NT2/D1 (cell line): Measurements from ENCODE around the gene BANP.

Source experiments
- DNase-seq: peaks from one replicate; pipeline ENCODE4 v3.0.0-alpha.2; 2011; ENCODE audit warnings: low read depth, low spot score
- H3K27me3 ChIP-seq: 2 replicates; pipeline ENCODE4 v1.6.0; 2011; ENCODE audit warnings: mild to moderate bottlenecking; ENCODE audit not compliant: insufficient read length, insufficient read depth
- H3K36me3 ChIP-seq: 2 replicates; pipeline ENCODE4 v1.6.1; 2011; ENCODE audit warnings: mild to moderate bottlenecking, low read length, mixed read lengths; ENCODE audit not compliant: insufficient read depth, insufficient read length
- H3K4me1 ChIP-seq: 2 replicates; pipeline ENCODE4 v1.5.1; 2011; ENCODE audit not compliant: insufficient read depth, insufficient read length
- H3K4me3 ChIP-seq: 2 replicates; pipeline ENCODE4 v1.5.1; 2011; ENCODE audit warnings: low read depth; ENCODE audit not compliant: insufficient read length
- H3K9ac ChIP-seq: 2 replicates; pipeline ENCODE4 v1.6.0; 2011; ENCODE audit warnings: low read depth; ENCODE audit not compliant: insufficient read length
- H3K9me3 ChIP-seq: 2 replicates; pipeline ENCODE4 v1.5.1; 2011; ENCODE audit warnings: mild to moderate bottlenecking, low read length; ENCODE audit not compliant: insufficient read depth
- SUZ12 ChIP-seq: IDR thresholded peaks from 2 replicates; pipeline ENCODE4 v1.6.1; 2011; ENCODE audit not compliant: insufficient read length, insufficient read depth; ENCODE audit errors: extremely low read depth
- YY1 ChIP-seq: IDR thresholded peaks from 2 replicates; pipeline ENCODE4 v1.6.1; 2011; ENCODE audit not compliant: insufficient read length, insufficient read depth
- ZNF274 ChIP-seq: IDR thresholded peaks from 2 replicates; pipeline ENCODE4 v1.6.1; 2011; ENCODE audit warnings: mild to moderate bottlenecking, low read depth, low read length

Gene BANP

GRCh38 chr16:88077328-88078108 is 126.3 kb downstream of the BANP start:
- peaks cover 4% of the 10 kb centered on the region for H3K4me1 ChIP-seq
- DNase-seq: no peak
- no peak overlapping the region for H3K9ac ChIP-seq
- no peak overlapping the region for H3K4me3 ChIP-seq
- 0 out of 2 replicates have a peak, but pooled peaks cover 5% of the 10 kb centered on the region for H3K9me3 ChIP-seq
- H3K27me3 ChIP-seq: no peaks in the 10 kb centered on the region
- TF ChIP-seq ZNF274 (no peak), SUZ12 (no peak), YY1 (no peak)
- H3K36me3 ChIP-seq: peaks cover 64% of the 10 kb centered on the region

- H3K9ac ChIP-seq: no peak overlapping the region
- H3K27me3 ChIP-seq: no peaks in the 10 kb centered on the region
Observed at GRCh38 chr16:88078111-88078775, 127.0 kb downstream of the BANP start.

GRCh38 chr16:88083582-88083981 is 132.3 kb downstream of the BANP start:
- no peak overlapping the region for H3K4me3 ChIP-seq
- peaks cover 21% of the 10 kb centered on the region for H3K36me3 ChIP-seq
- no peak overlapping the region for H3K9ac ChIP-seq
- no peak for TF ChIP-seq ZNF274
- no peak for TF ChIP-seq SUZ12
- TF ChIP-seq YY1: no peak
- H3K27me3 ChIP-seq: no peaks in the 10 kb centered on the region
- peaks cover 13% of the 10 kb centered on the region for H3K4me1 ChIP-seq
- 0 out of 2 replicates have a peak, but pooled peaks cover 5% of the 10 kb centered on the region for H3K9me3 ChIP-seq
- no peak for DNase-seq

More at GRCh38 chr16:88078111-88078775, 127.0 kb downstream of the BANP start:
- no peak for TF ChIP-seq SUZ12
- TF ChIP-seq ZNF274: no peak
- TF ChIP-seq YY1: no peak
- Histone ChIP-seq H3K9me3 (0 out of 2 replicates have a peak, but pooled peaks cover 5% of the 10 kb centered on the region), H3K4me1 (peaks cover 6% of the 10 kb centered on the region), H3K4me3 (no peak overlapping the region), H3K36me3 (peaks cover 60% of the 10 kb centered on the region)
- DNase-seq: no peak

- no peak for DNase-seq
- TF ChIP-seq SUZ12 (no peak), YY1 (no peak), ZNF274 (no peak)
Observed at GRCh38 chr16:88084881-88085280, 133.6 kb downstream of the BANP start.

DNA sequence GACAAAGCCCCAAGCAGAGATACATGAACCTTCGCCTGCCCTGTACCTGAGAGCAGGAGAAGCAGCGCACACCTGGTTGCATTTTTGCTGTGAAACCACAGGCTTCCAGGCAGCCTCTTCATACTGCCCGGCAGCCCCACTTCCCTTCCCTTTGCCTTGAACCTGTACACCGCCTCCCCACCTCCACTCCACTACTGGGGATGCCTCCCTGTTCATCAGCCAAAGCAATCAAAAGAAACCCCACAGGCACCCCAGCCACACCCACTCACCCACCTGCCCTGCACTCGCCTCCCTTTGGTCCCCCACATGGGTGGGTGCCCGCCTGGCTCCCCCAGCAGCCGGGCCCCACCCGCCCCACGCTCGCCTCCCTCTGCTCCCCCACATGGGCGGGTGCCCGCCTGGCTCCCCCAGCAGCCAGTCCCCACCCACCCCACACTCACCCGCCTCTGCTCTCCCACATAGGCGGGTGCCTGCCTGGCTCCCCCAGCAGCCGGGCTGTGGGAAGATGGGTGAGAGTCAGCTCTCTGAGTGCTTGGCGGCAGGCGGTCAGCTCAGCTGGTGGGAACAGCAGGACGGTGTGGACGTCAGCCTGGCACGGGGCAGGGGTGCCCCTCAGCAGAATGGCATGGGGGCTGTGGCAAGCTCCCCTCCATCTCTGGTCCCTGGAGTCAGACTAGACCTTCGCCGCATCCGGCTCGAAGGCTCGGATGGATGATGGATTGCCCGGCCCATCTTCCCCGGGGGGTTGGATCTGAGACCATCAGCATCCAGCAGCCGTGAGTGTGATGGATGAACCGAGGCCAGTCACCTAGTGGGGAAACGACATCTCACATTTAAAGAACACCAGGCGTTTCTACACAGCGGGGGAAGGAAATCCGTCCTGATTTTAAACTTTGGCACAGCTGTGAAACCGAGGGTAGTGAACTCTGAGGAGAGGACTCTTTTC is 135.6 kb downstream of the BANP start:
- peaks cover 7% of the 10 kb centered on the region for H3K36me3 ChIP-seq
- no peak overlapping the region for H3K4me3 ChIP-seq
- no peak overlapping the region for H3K9ac ChIP-seq
- no peaks in the 10 kb centered on the region for H3K9me3 ChIP-seq
- TF ChIP-seq SUZ12: no peak
- TF ChIP-seq YY1: no peak
- TF ChIP-seq ZNF274: no peak
- H3K4me1 ChIP-seq: peaks cover 21% of the 10 kb centered on the region
- no peak for DNase-seq
- no peaks in the 10 kb centered on the region for H3K27me3 ChIP-seq

More at GRCh38 chr16:88084881-88085280, 133.6 kb downstream of the BANP start:
- H3K9me3 ChIP-seq: 0 out of 2 replicates have a peak, but pooled peaks cover 5% of the 10 kb centered on the region
- no peak overlapping the region for H3K9ac ChIP-seq
- peaks cover 15% of the 10 kb centered on the region for H3K4me1 ChIP-seq
- peaks cover 14% of the 10 kb centered on the region for H3K36me3 ChIP-seq
- no peak overlapping the region for H3K4me3 ChIP-seq
- no peaks in the 10 kb centered on the region for H3K27me3 ChIP-seq

- peaks cover 22% of the 10 kb centered on the region for H3K4me1 ChIP-seq
- H3K9me3 ChIP-seq: no peaks in the 10 kb centered on the region
- H3K27me3 ChIP-seq: no peaks in the 10 kb centered on the region
- H3K9ac ChIP-seq: no peak overlapping the region
- H3K36me3 ChIP-seq: peaks cover 4% of the 10 kb centered on the region
- DNase-seq: no peak
- no peak for TF ChIP-seq ZNF274
- no peak for TF ChIP-seq YY1
- no peak for TF ChIP-seq SUZ12
- no peak overlapping the region for H3K4me3 ChIP-seq
Observed at GRCh38 chr16:88087517-88087877, 136.3 kb downstream of the BANP start.
